Glutamatergic neuron (in vitro differentiated cells): Measurements from ENCODE around the gene TEX51. TPM values are rescaled to one million over a fixed set of nuclear protein-coding genes. Genes with fewer than 3 reads are reported as not detected.

Experiments used
- DNase-seq: peaks from one replicate; pipeline ENCODE4 v3.0.0; 2022
- H3K27ac Mint-ChIP-seq: one replicate; pipeline ENCODE4 v1.8.0; 2020; ENCODE audit warnings: mild to moderate bottlenecking, mixed read lengths, inconsistent platforms; ENCODE audit not compliant: unreplicated experiment
- H3K27me3 Mint-ChIP-seq: one replicate; pipeline ENCODE4 v1.8.0; 2020; ENCODE audit warnings: mild to moderate bottlenecking, moderate library complexity, mixed read lengths, inconsistent platforms; ENCODE audit not compliant: unreplicated experiment
- H3K36me3 Mint-ChIP-seq: one replicate; pipeline ENCODE4 v1.8.0; 2020; ENCODE audit warnings: mild to moderate bottlenecking, mixed read lengths, inconsistent platforms; ENCODE audit not compliant: unreplicated experiment
- H3K4me1 Mint-ChIP-seq: one replicate; pipeline ENCODE4 v1.8.0; 2020; ENCODE audit warnings: mild to moderate bottlenecking, low read depth, mixed read lengths, inconsistent platforms; ENCODE audit not compliant: unreplicated experiment
- H3K4me3 Mint-ChIP-seq: one replicate; pipeline ENCODE4 v1.8.0; 2020; ENCODE audit warnings: mild to moderate bottlenecking, mixed read lengths, inconsistent platforms; ENCODE audit not compliant: unreplicated experiment
- H3K9me3 Mint-ChIP-seq: one replicate; pipeline ENCODE4 v1.8.0; 2020; ENCODE audit warnings: mild to moderate bottlenecking, moderate library complexity, mixed read lengths, inconsistent platforms; ENCODE audit not compliant: unreplicated experiment
- CTCF ChIP-seq: fragments of 200-600 bp; sonication (generic); IDR thresholded peaks from one replicate; pipeline ENCODE4 v1.5.0; 2021; ENCODE audit not compliant: partially characterized antibody, unreplicated experiment
- total RNA-seq: library from RNA; stranded (reverse); fragmentation: NEBNext Ultra II Directional; extraction: Animal tissue kit (Norgen Biotek cat#: 25700); gene quantifications from one replicate; pipeline ENCODE4 v1.2.1, GENCODE V29; 2021; ENCODE audit not compliant: unreplicated experiment

The TEX51 gene
- total RNA-seq, 1 donor from 2014 or later = not detected

DNA sequence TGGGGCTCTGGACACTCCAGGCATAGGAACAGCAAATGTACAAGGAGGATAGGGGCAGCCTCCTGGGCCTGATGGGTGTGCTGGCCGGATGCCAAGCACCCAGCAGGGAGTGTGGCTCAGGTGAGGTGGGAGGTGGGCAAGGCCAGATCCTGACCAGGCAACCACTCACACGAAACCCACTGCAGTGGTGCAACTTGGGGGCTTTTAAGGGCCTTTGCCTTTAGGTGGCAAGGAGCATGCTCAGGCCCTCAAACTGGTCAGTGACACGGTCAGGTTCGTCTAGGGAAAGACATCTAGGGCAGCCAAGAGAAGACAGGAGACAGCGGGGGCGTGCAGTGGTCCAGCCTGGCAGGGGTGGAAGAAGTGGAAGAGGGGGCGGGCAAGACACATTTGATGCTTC, 18.4 kb upstream of the TEX51 start:
- DNase-seq = no peak
- Mint-ChIP-seq H3K4me1 (no peaks in the 10 kb centered on the region), H3K4me3 (no peak overlapping the region), H3K9me3 (peaks cover 8% of the 10 kb centered on the region), H3K27me3 (peaks cover 6% of the 10 kb centered on the region), H3K27ac (no peak overlapping the region), H3K36me3 (peaks cover 6% of the 10 kb centered on the region)
- TF ChIP-seq CTCF = no peak

DNA sequence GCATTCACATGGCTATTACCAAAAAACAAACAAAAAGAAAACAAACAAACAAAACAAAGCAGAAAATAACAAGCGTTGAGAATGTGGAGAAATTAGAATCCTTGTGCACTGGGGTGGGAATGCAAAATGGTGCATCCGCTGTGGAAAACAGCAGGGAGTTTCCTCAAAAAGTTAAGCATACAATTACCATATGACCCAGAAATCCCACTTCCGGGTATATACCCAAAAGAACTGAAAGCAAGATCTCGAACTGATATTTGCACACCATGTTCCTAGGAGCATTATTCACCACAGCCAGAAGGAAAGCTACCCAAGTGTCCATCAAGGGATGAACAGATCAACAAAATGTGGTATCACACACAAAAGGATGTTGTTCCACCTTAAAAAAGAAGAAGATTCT, 17.9 kb upstream of the TEX51 start:
- H3K4me3 Mint-ChIP-seq = no peak overlapping the region
- H3K36me3 Mint-ChIP-seq = peaks cover under 1% of the 10 kb centered on the region
- H3K27ac Mint-ChIP-seq = no peak overlapping the region
- TF ChIP-seq CTCF = no peak
- H3K27me3 Mint-ChIP-seq = peaks cover 6% of the 10 kb centered on the region
- H3K9me3 Mint-ChIP-seq = peaks cover 3% of the 10 kb centered on the region
- DNase-seq = no peak
- no peaks in the 10 kb centered on the region for H3K4me1 Mint-ChIP-seq

- H3K36me3 Mint-ChIP-seq = no peaks in the 10 kb centered on the region
- TF ChIP-seq CTCF = no peak
- H3K27me3 Mint-ChIP-seq = peaks cover 6% of the 10 kb centered on the region
- peaks cover 3% of the 10 kb centered on the region for H3K9me3 Mint-ChIP-seq
- DNase-seq = no peak
- H3K4me1 Mint-ChIP-seq = peaks cover 2% of the 10 kb centered on the region
- H3K4me3 Mint-ChIP-seq = no peak overlapping the region
- no peak overlapping the region for H3K27ac Mint-ChIP-seq
Measured at GRCh38 chr2:126881591-126881990, 17.1 kb upstream of the TEX51 start.

DNA sequence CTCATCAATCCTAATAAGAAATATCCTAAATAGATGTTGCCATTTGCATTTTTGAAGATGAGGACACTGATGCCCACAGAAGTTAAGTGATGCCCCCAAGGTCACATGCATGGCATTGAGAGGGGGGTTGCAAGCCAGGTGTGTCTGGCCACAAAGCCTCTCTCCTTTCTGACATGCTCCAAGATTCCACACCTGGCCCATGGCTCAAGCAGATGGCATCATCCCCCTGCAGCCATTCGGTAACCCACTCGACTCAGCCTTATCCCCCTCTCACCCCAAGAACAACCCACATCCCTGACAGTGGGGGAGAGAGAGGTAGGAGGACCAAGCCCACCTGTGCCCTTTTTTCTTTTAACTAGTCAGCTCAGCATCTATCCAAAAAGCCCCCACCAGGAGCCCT, 16.5 kb upstream of the TEX51 start:
- peaks cover 5% of the 10 kb centered on the region for H3K9me3 Mint-ChIP-seq
- TF ChIP-seq CTCF = no peak
- H3K27ac Mint-ChIP-seq = no peak overlapping the region
- DNase-seq = no peak
- no peaks in the 10 kb centered on the region for H3K36me3 Mint-ChIP-seq
- H3K4me3 Mint-ChIP-seq = no peak overlapping the region
- H3K4me1 Mint-ChIP-seq = peaks cover 2% of the 10 kb centered on the region
- peaks cover 11% of the 10 kb centered on the region for H3K27me3 Mint-ChIP-seq

- DNase-seq = no peak
- TF ChIP-seq CTCF = no peak
- Mint-ChIP-seq H3K9me3 (peaks cover 5% of the 10 kb centered on the region), H3K27ac (no peak overlapping the region), H3K4me1 (peaks cover 3% of the 10 kb centered on the region), H3K27me3 (peaks cover 11% of the 10 kb centered on the region), H3K4me3 (no peak overlapping the region), H3K36me3 (no peaks in the 10 kb centered on the region)
Measured at GRCh38 chr2:126882736-126883665, 15.7 kb upstream of the TEX51 start.
